Spleen (tissue), 11 donors: ENCODE data around the gene OR1S1. TPM values are rescaled to one million over a fixed set of nuclear protein-coding genes. Genes with fewer than 3 reads are reported as not detected.

Experiments
- DNase-seq: peaks from one replicate; pipeline ENCODE4 v3.0.0-alpha.2; 2020
- H3K27ac ChIP-seq, 8 donors: fragments of 200-600 bp; sonication (generic) in 7 of 8; 1 replicate in 4 of 8; 2 replicates in 4 of 8; pipeline versions ENCODE4 v1.5.0 to v1.8.0; 2016 to 2021; ENCODE audit warnings: inconsistent platforms in 4 of 8, mild to moderate bottlenecking in 4 of 8, moderate library complexity in 1 of 8
- H3K27me3 ChIP-seq, 7 donors: fragments of 200-600 bp; sonication (generic) in 6 of 7; replicated peaks in 1 of 7; 1 replicate in 4 of 7; 2 replicates in 3 of 7; pipeline versions ENCODE4 v1.5.0 to v1.8.0; 2016 to 2021; ENCODE audit warnings: inconsistent platforms in 3 of 7, mild to moderate bottlenecking in 1 of 7
- H3K36me3 ChIP-seq, 6 donors: fragments of 200-600 bp; sonication (generic) in 5 of 6; 1 replicate in 4 of 6; 2 replicates in 2 of 6; pipeline versions ENCODE4 v1.5.0 to v1.8.0; 2016 to 2021; ENCODE audit warnings: inconsistent platforms in 2 of 6
- H3K4me1 ChIP-seq, 6 donors: fragments of 200-600 bp; sonication (generic) in 5 of 6; 1 replicate in 3 of 6; 2 replicates in 3 of 6; pipeline versions ENCODE4 v1.5.0 to v1.8.0; 2016 to 2021; ENCODE audit warnings: inconsistent platforms in 3 of 6
- H3K4me3 ChIP-seq, 8 donors: fragments of 200-600 bp; sonication (generic) in 7 of 8; 1 replicate in 4 of 8; 2 replicates in 4 of 8; pipeline versions ENCODE4 v1.5.0 to v1.8.0; 2016 to 2021; ENCODE audit warnings: inconsistent platforms in 4 of 8, mild to moderate bottlenecking in 4 of 8, moderate library complexity in 2 of 8
- H3K9me3 ChIP-seq, 8 donors: fragments of 200-600 bp; sonication (generic) in 7 of 8; 1 replicate in 4 of 8; 2 replicates in 4 of 8; pipeline versions ENCODE4 v1.5.0 to v1.8.0; 2016 to 2021; ENCODE audit warnings: inconsistent platforms in 4 of 8
- CTCF ChIP-seq, 11 experiments: fragments of 200-600 bp in 7 of 11; fragments of 450-650 bp in 4 of 11; sonication (generic) in 4 of 11; IDR thresholded peaks in 8 of 11; conservative IDR thresholded peaks in 3 of 11; 1 replicate in 7 of 11; 2 replicates in 4 of 11; pipeline versions ENCODE4 v1.4.0 to v1.8.0; 2016 to 2021; ENCODE audit warnings: antibody characterized with exemption in 11 of 11, inconsistent platforms in 4 of 11, mild to moderate bottlenecking in 1 of 11
- POLR2A ChIP-seq, 3 donors: fragments of 450-650 bp; IDR thresholded peaks; one replicate each; pipeline ENCODE4 v1.5.1; 2017; ENCODE audit warnings: antibody characterized with exemption in 3 of 3, mild to moderate bottlenecking in 1 of 3
- POLR2AphosphoS5 ChIP-seq, 3 donors: sonication (generic); formaldehyde crosslinking; IDR thresholded peaks; one replicate each; pipeline ENCODE4 v1.5.1; 2017; ENCODE audit warnings: antibody characterized with exemption in 3 of 3
- WGBS, 5 donors: extraction: QIAGEN DNeasy Blood & Tissue Kit in 3 of 5; methylation state at CpG; one replicate each; pipeline versions ENCODE4 v1.1.5 to v1.1.7; 2013 to 2018; 5-methylcytosine and 5-hydroxymethylcytosine counted together
- intact Hi-C: fragments of 100-400 bp; cut with DNase I; formaldehyde crosslinking; loops from one replicate; pipeline ENCODE4 v1.15.0; 2023; ENCODE audit warnings: low total_unique reads
- polyA plus RNA-seq, 3 donors: library from polyadenylated mRNA; stranded (reverse); fragments of 200-250 nt; gene quantifications; one replicate each; pipeline ENCODE4 v1.2.1, GENCODE V29; 2013
- total RNA-seq, 7 donors: library from RNA; depleted of rRNA in 3 of 7; stranded (reverse); fragments of >200 nt in 3 of 7; fragmentation: NEBNext Ultra II Directional in 4 of 7; extraction: Animal tissue kit (Norgen Biotek cat#: 25700) in 4 of 7; gene quantifications; one replicate each; pipeline versions ENCODE4 v1.1.0 to v1.2.1, GENCODE V29; 2016 to 2021
- donor health status: healthy with polysubstance abuse.
- donor health status: DM: no; HTN: no; CAD: no; lungs with moderate emphysema.
- donor health status: DM: no; HTN: no; CAD: no.
- donor health status: Bipolar disorder and iron deficiency.
- donor health status: healthy.
- donor health status: DM: no; HTN: no; CAD: no.
- donor health status: DM: yes; HTN: yes; CAD: no.

OR1S1 gene
- total and polyA plus RNA-seq, 10 donors: not detected

DNA sequence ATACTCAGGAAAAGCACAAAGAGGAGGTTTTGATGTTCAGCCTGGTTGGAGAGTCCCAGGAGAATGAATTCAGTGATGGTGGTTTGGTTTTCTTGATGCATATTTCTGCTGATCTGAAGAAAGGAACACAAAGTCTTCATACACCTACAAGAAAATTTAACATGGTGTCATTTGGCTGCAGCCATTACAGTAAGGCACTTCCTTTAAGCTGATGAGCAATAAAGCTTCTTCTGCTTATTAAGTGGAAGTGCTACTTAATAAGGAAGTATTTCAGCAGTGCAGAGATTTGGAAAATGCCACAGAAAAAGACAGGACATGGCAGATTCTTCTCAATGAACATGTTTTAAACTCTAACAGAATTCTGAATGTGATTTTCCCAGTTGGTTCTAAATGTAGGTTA is 8.5 kb upstream of the OR1S1 start, which contains the start of gene OR1S2:
Gene OR1S2 (minus strand): TSS at position 101 of the 400 bp plus-strand sequence. CDS start 0 bp downstream, at position 101.
- no peak within 1 kb of the TSS for H3K27ac ChIP-seq
- TF ChIP-seq CTCF (IDR thresholded peaks at IDR 0.05 in 8 of 11, conservative IDR thresholded peaks at IDR 0.05 in 3 of 11) (no peak), POLR2AphosphoS5 (IDR thresholded peaks at IDR 0.05) (no peak), POLR2A (IDR thresholded peaks at IDR 0.05) (no peak)
- H3K9me3 ChIP-seq: no peaks in the 10 kb centered on the region
- H3K4me1 ChIP-seq: no peaks in the 10 kb centered on the region
- no peak for DNase-seq
- no peaks in the 10 kb centered on the region for H3K36me3 ChIP-seq
- H3K27me3 ChIP-seq: no peaks in the 10 kb centered on the region
- no peak within 1 kb of the TSS for H3K4me3 ChIP-seq
- intact Hi-C loops: no loop called here

DNA sequence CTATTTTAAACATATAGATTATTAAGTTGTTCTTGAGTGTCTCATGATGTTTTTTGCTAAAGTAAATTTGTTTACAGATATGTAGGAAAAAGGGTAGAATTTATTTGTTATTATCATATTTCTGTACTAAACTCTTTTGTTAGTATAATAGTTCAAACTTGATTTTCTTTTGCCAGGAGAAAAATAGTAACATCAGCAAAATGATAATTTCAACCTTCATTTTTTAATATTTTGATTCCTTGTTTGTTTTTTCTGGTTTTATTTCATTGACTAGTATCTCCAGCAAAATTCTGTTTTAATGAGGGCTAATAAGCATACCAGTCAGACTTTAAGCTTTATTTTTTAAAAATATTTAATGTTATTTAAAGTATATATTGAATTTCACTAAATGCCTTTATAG is 4.0 kb downstream of the OR1S1 start:
- Histone ChIP-seq H3K9me3 (no peaks in the 10 kb centered on the region), H3K4me1 (no peaks in the 10 kb centered on the region), H3K27ac (no peak overlapping the region), H3K36me3 (no peaks in the 10 kb centered on the region), H3K27me3 (no peaks in the 10 kb centered on the region), H3K4me3 (no peak overlapping the region)
- no peak for DNase-seq
- TF ChIP-seq POLR2AphosphoS5 (IDR thresholded peaks at IDR 0.05): no peak
- TF ChIP-seq POLR2A (IDR thresholded peaks at IDR 0.05): no peak
- no peak for TF ChIP-seq CTCF (IDR thresholded peaks at IDR 0.05 in 8 of 11, conservative IDR thresholded peaks at IDR 0.05 in 3 of 11)
- intact Hi-C loops: no loop called here

GRCh38 chr11:58222721-58223120 is 10.2 kb downstream of the OR1S1 start:
- intact Hi-C loops: no loop called here
- Histone ChIP-seq H3K27ac (no peak overlapping the region), H3K4me1 (no peaks in the 10 kb centered on the region), H3K36me3 (no peaks in the 10 kb centered on the region), H3K27me3 (no peaks in the 10 kb centered on the region), H3K9me3 (no peaks in the 10 kb centered on the region), H3K4me3 (no peak overlapping the region)
- TF ChIP-seq POLR2A (IDR thresholded peaks at IDR 0.05): no peak
- no peak for TF ChIP-seq POLR2AphosphoS5 (IDR thresholded peaks at IDR 0.05)
- no peak for TF ChIP-seq CTCF (IDR thresholded peaks at IDR 0.05 in 8 of 11, conservative IDR thresholded peaks at IDR 0.05 in 3 of 11)
- no peak for DNase-seq
- WGBS, 5 donors: 74 to 85% (median 77%) methylated on average over 7 of the region's 7 CpGs

DNA sequence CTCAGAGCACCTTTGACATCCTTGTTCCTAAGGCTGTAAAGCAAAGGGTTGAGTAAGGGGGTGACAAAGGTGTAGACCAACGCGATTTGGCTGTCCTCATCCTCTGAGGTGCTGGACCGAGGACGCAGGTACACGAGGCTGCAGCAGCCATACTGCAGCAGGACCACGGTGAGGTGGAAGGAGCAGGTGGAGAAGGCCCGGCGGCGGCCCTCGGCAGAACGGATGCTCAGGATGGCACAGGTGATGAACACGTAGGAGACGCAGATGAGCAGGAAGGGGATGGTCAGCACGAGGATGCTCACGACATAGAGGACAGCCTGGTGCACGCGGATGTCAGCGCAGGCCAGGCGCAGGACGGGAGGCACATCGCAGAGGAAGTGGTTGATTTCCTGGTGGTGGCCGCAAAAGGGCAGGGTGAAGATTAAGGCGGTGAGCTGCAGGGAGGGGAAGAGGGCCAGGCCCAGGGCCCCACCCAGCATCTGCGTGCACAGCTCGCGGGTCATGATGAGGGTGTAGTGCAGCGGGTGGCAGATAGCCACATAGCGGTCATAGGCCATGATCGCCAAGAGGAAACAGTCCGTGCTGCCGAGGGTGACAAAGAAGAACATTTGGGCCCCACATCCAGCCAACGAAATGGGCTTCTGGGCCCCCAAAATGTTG is 15.6 kb downstream of the OR1S1 start:
- TF ChIP-seq POLR2A (IDR thresholded peaks at IDR 0.05): no peak
- no peak for TF ChIP-seq CTCF (IDR thresholded peaks at IDR 0.05 in 8 of 11, conservative IDR thresholded peaks at IDR 0.05 in 3 of 11)
- no peak for TF ChIP-seq POLR2AphosphoS5 (IDR thresholded peaks at IDR 0.05)
- Histone ChIP-seq H3K4me3 (no peak overlapping the region), H3K36me3 (no peaks in the 10 kb centered on the region), H3K27me3 (peaks cover 0 to 6% (median 0%) of the 10 kb centered on the region in 7 donors), H3K27ac (no peak overlapping the region), H3K9me3 (no peaks in the 10 kb centered on the region), H3K4me1 (no peaks in the 10 kb centered on the region)
- intact Hi-C loops: no loop called here
- DNase-seq: no peak
- WGBS, 5 donors: 89 to 95% (median 92%) methylated on average over 32 of the region's 32 CpGs
